ENCODE measurements around the gene MMP24OS. TPM values are rescaled to one million over a fixed set of nuclear protein-coding genes. Genes with fewer than 3 reads are reported as not detected.
"Not testable (repeated sequence)": the region's sequence is repeated elsewhere in the genome, so short reads cannot be mapped to it uniquely, and the experiment has no call there.

MMP24OS gene
- total RNA-seq, 6 donors from 2014 or later = 27.8 to 145 (median 42.6) TPM

DNA sequence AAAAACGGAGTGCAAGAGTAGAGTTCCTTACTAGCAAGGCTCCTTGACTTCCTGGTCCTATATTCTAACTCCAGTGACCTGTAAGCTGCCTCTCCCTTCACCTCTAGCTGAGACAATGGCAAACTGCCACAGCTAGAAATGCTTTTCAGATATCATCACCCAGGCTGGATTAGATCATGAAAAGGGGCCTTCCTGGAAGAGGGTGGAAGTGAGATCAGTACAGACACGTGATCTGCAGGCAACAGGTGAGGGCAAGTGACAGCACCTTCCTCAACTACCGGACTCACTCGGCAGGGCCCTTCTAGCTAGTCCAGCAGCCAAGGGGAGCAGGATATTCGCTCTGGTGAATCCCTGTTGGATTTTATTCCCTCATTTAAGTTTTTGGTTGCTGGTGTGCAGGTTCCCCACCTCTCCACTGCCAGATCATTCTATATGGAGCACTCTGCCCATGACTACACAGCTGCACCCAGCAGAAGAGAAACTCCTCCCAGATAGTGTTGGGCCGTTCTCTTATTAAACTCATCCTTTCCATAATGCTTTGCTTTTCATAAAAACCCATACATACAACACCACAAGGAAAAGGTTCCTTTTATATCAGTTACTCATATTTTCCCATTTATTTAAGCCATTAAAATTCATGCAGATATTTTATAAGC lies 40.7 kb upstream of the MMP24OS start:
- Histone ChIP-seq H3K36me3 (peaks cover 0 to 3% (median 0%) of the 10 kb centered on the region in 4 donors), H3K27ac (peak overlapping the region in 1 of 4 donors; percentile 32), H3K4me1 (peaks cover 0 to 12% (median 4%) of the 10 kb centered on the region in 4 donors), H3K4me3 (no peak overlapping the region), H3K9me3 (no peaks in the 10 kb centered on the region), H3K27me3 (no peaks in the 10 kb centered on the region)
- peak in 1 of 4 donors; percentile 66 for TF ChIP-seq EP300 (IDR thresholded peaks at IDR 0.05)
- TF ChIP-seq POLR2A (IDR thresholded peaks at IDR 0.05) = no peak
- TF ChIP-seq POLR2AphosphoS5 (IDR thresholded peaks at IDR 0.05) = peak; percentile 28 to 41
- peak in 1 of 2 donors; percentile 60 for DNase-seq
- 70 to 81% methylated on average over 6 of the region's 6 CpGs for WGBS, 2 donors
- ATAC-seq (ENCODE audit: low FRiP score in 2 of 2) = peak; percentile 42 to 45

DNA sequence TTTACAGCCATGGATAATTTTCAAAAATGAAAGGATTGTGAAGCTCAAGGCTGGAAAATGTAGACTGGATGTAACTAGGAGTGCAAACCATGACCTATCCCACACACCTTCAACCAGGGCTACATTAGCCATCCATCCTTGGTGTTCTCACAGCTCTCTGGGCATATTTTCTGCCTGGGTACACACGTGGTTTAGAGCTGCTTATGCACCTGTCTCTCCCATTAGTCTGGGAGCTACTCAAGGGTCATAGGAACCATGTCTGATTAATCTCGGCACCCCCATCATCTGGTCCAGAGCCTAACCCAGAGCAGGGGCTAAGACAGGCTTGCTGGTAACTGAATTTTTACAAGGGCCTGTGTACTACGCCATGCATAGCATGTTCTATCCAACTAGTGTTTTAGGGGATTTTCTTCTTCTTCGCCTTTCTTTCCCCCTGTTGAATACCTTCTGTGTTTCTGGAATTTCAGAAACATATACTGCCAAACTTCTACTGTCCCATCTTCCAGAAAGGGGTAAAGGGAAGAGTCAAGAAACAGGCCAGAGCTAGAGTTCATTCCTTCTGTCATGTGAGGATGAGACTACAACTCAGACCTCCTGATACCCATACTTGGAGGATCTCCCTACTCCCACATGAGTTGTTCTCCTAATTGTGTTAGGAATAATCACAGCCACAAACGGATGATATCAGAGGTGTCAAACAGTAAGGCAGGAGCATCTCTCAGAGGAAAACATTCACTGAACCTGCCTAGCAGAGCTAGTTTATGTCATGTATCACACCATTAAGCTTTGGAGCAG lies 39.7 kb upstream of the MMP24OS start:
- Histone ChIP-seq H3K9me3 (no peaks in the 10 kb centered on the region), H3K36me3 (peaks cover 0 to 3% (median 0%) of the 10 kb centered on the region in 4 donors), H3K27ac (peak overlapping the region in 2 of 4 donors; percentile 5 to 32), H3K4me1 (peaks cover 0 to 12% (median 4%) of the 10 kb centered on the region in 4 donors), H3K4me3 (no peak overlapping the region), H3K27me3 (no peaks in the 10 kb centered on the region)
- DNase-seq (no peak), ATAC-seq (ENCODE audit: low FRiP score in 2 of 2) (no peak)
- TF ChIP-seq POLR2AphosphoS5 (IDR thresholded peaks at IDR 0.05) = no peak
- TF ChIP-seq POLR2A (IDR thresholded peaks at IDR 0.05) = no peak
- no peak for TF ChIP-seq EP300 (IDR thresholded peaks at IDR 0.05)
- TF ChIP-seq, protein P1, sequence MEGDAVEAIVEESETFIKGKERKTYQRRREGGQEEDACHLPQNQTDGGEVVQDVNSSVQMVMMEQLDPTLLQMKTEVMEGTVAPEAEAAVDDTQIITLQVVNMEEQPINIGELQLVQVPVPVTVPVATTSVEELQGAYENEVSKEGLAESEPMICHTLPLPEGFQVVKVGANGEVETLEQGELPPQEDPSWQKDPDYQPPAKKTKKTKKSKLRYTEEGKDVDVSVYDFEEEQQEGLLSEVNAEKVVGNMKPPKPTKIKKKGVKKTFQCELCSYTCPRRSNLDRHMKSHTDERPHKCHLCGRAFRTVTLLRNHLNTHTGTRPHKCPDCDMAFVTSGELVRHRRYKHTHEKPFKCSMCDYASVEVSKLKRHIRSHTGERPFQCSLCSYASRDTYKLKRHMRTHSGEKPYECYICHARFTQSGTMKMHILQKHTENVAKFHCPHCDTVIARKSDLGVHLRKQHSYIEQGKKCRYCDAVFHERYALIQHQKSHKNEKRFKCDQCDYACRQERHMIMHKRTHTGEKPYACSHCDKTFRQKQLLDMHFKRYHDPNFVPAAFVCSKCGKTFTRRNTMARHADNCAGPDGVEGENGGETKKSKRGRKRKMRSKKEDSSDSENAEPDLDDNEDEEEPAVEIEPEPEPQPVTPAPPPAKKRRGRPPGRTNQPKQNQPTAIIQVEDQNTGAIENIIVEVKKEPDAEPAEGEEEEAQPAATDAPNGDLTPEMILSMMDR (IDR thresholded peaks at IDR 0.05) = no peak
- WGBS, 2 donors = 89 to 96% methylated on average over 5 of the region's 5 CpGs

DNA sequence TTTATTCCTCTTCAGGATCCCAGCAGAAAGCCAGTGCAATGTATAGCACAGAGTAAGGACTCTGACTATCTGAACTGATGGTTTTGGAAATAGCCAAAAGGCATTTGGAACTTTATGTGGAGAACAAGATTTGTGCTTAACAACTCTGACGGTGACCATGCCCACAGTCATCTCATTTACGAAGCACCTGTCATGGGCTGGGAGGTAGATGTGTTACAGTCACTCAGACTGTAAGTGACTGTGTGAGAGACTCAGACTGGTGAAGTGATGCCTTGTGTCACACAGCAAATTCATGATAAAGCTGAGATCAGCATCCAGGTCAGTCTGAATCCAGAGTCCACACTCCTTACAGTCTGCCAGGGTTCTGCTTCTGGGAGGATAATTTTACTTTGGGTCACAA lies 38.2 kb upstream of the MMP24OS start:
- ATAC-seq (ENCODE audit: low FRiP score in 2 of 2) = no peak
- no peak for DNase-seq
- TF ChIP-seq POLR2AphosphoS5 (IDR thresholded peaks at IDR 0.05) = no peak
- no peak for TF ChIP-seq EP300 (IDR thresholded peaks at IDR 0.05)
- TF ChIP-seq, protein P1 (IDR thresholded peaks at IDR 0.05) = no peak
- no peak for TF ChIP-seq POLR2A (IDR thresholded peaks at IDR 0.05)
- H3K27ac ChIP-seq = no peak overlapping the region
- H3K9me3 ChIP-seq = no peaks in the 10 kb centered on the region
- peaks cover 0 to 3% (median 0%) of the 10 kb centered on the region in 4 donors for H3K36me3 ChIP-seq
- 91 to 100% methylated on average over 1 to 2 of the region's 2 CpGs for WGBS, 2 donors
- peaks cover 0 to 12% (median 4%) of the 10 kb centered on the region in 4 donors for H3K4me1 ChIP-seq
- H3K4me3 ChIP-seq = no peak overlapping the region
- H3K27me3 ChIP-seq = no peaks in the 10 kb centered on the region

DNA sequence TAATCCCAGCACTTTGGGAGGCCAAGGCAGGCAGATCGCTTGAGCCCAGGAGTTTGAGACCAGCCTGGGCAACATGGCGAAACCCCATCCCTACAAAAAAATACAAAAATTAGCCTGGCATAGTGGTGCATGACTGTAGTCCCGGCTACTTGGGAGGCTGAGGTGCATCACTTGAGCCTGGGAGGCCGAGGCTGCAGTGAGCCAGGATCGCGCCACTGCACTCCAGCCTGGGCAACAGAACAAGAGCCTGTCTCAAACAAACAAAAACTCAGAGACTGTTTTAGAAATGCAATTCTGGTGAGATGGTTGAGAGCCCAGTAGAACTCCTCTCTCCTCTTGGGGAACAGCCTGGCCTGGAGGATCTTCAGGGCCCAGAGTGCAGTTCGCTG lies 37.7 kb upstream of the MMP24OS start:
- H3K36me3 ChIP-seq; DNase-seq; H3K4me3 ChIP-seq; H3K9me3 ChIP-seq; H3K27ac ChIP-seq; ATAC-seq (ENCODE audit: low FRiP score in 2 of 2); H3K27me3 ChIP-seq: not testable (repeated sequence)
- 87 to 92% methylated on average over 5 to 7 of the region's 7 CpGs for WGBS, 2 donors
- peaks cover 0 to 12% (median 4%) of the 10 kb centered on the region in 4 donors for H3K4me1 ChIP-seq

DNA sequence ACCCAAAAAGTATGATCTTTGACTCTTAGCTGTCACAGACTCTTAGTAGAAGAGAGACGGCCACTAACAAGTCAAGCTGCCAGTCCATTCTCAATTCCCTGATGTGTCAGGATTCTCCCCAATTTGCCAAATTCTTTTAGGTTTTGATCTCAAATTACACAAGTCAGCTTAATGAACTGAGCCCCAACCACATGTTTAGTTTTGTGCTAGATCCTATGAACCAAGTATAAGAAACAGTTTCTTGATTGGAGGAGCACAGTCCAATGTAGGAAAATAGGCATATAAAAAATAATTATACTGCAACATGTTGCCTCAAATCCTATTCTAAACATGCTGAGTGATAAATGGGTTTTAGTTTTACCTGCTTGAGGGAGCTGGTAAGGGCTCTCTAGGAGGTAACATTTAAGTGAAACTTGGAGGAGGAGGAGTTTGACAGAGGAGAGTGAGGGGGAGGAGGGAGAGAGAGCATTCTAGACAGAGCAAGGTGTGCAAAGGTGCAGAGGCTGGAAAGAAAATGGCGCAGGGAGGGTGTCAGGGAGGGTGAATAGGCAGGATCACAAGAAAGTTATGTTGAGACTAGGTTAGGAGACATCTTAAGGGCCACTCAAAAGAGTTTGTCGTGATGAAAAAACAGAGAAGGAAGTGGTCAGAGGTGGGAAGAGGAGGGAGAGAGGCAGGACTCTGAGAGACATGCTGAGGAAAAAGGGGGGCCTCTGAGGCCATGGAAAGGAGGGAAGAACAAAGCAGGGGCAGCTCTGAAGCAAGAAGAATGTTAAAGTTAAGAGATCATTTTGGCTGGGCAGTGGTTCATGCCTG lies 37.1 kb upstream of the MMP24OS start:
- 54 to 59% methylated on average over 3 of the region's 3 CpGs for WGBS, 2 donors
- H3K4me3 ChIP-seq = no peak overlapping the region
- ATAC-seq (ENCODE audit: low FRiP score in 2 of 2) (no peak), DNase-seq (no peak)
- no peaks in the 10 kb centered on the region for H3K9me3 ChIP-seq
- no peak overlapping the region for H3K27ac ChIP-seq
- H3K27me3 ChIP-seq = no peaks in the 10 kb centered on the region
- peaks cover 0 to 3% (median 0%) of the 10 kb centered on the region in 4 donors for H3K36me3 ChIP-seq
- H3K4me1 ChIP-seq = peaks cover 0 to 9% (median 2%) of the 10 kb centered on the region in 4 donors
- TF ChIP-seq POLR2AphosphoS5 (IDR thresholded peaks at IDR 0.05) (no peak), EP300 (IDR thresholded peaks at IDR 0.05) (no peak), POLR2A (IDR thresholded peaks at IDR 0.05) (no peak)
- TF ChIP-seq, protein P1 (IDR thresholded peaks at IDR 0.05) = no peak
